Small intestine (tissue), 7 donors: ENCODE data around the gene AMZ1. TPM values are rescaled to one million over a fixed set of nuclear protein-coding genes. Genes with fewer than 3 reads are reported as not detected.
"Not testable (repeated sequence)": the region's sequence is repeated elsewhere in the genome, so short reads cannot be mapped to it uniquely, and the experiment has no call there.

ENCODE experiments used
- DNase-seq, 2 donors: peaks; one replicate each; pipeline versions ENCODE4 v3.0.0 to v3.0.0-alpha.2; 2013
- FAIRE-seq: peaks from 2 replicates; lab custom pipeline; 2012; peaks lifted over from hg19 to GRCh38; lab: Jason Lieb, UNC
- H3K27ac ChIP-seq, 3 donors: one replicate each; pipeline ENCODE4 v1.5.1; 2013; ENCODE audit warnings: low read length in 2 of 3, mild to moderate bottlenecking in 2 of 3, control low read depth in 1 of 3, inconsistent platforms in 1 of 3, low read depth in 1 of 3, moderate library complexity in 1 of 3
- H3K27me3 ChIP-seq, 3 donors: one replicate each; pipeline ENCODE4 v1.6.1; 2013; ENCODE audit warnings: low read length in 3 of 3, inconsistent platforms in 1 of 3; ENCODE audit not compliant: control insufficient read depth in 3 of 3, insufficient read depth in 3 of 3
- H3K36me3 ChIP-seq, 3 donors: one replicate each; pipeline ENCODE4 v1.6.1; 2013; ENCODE audit warnings: low read length in 3 of 3, inconsistent platforms in 1 of 3, low read depth in 1 of 3, mild to moderate bottlenecking in 1 of 3, moderate library complexity in 1 of 3; ENCODE audit not compliant: control insufficient read depth in 3 of 3, insufficient read depth in 2 of 3
- H3K4me1 ChIP-seq, 3 donors: one replicate each; pipeline ENCODE4 v1.6.1; 2013; ENCODE audit warnings: low read length in 2 of 3, inconsistent platforms in 1 of 3, low read depth in 1 of 3, mild to moderate bottlenecking in 1 of 3, moderate library complexity in 1 of 3; ENCODE audit not compliant: control insufficient read depth in 3 of 3, insufficient read depth in 2 of 3
- H3K4me3 ChIP-seq, 3 donors: one replicate each; pipeline ENCODE4 v1.5.1; 2013; ENCODE audit warnings: low read length in 3 of 3, control low read depth in 1 of 3, inconsistent platforms in 1 of 3, low read depth in 1 of 3, mild to moderate bottlenecking in 1 of 3, moderate library complexity in 1 of 3
- H3K9me3 ChIP-seq, 2 donors: one replicate each; pipeline ENCODE4 v1.6.1; 2013; ENCODE audit warnings: low read depth in 1 of 2, low read length in 1 of 2; ENCODE audit not compliant: control insufficient read depth in 2 of 2, insufficient read depth in 1 of 2
- WGBS, 3 donors: extraction: QIAGEN DNeasy Blood & Tissue Kit; methylation state at CpG; one replicate each; pipeline ENCODE4 v1.1.7; 2013; 5-methylcytosine and 5-hydroxymethylcytosine counted together
- polyA plus RNA-seq, 4 donors: library from polyadenylated mRNA; stranded (reverse) in 3 of 4; unstranded in 1 of 4; fragments of 200-250 nt in 3 of 4; fragments of 120-200 nt in 1 of 4; gene quantifications; one replicate each; pipeline versions ENCODE4 v1.2.1 to v1.2.3, GENCODE V29; 2013
- donor health status: healthy with polysubstance abuse.
- donor health status: control.
- donor health status: control.
- donor health status: Bipolar disorder and iron deficiency.
- donor health status: healthy.

AMZ1 gene
- polyA plus RNA-seq, 4 donors = 0.07 to 0.24 TPM; not detected in 2

DNA sequence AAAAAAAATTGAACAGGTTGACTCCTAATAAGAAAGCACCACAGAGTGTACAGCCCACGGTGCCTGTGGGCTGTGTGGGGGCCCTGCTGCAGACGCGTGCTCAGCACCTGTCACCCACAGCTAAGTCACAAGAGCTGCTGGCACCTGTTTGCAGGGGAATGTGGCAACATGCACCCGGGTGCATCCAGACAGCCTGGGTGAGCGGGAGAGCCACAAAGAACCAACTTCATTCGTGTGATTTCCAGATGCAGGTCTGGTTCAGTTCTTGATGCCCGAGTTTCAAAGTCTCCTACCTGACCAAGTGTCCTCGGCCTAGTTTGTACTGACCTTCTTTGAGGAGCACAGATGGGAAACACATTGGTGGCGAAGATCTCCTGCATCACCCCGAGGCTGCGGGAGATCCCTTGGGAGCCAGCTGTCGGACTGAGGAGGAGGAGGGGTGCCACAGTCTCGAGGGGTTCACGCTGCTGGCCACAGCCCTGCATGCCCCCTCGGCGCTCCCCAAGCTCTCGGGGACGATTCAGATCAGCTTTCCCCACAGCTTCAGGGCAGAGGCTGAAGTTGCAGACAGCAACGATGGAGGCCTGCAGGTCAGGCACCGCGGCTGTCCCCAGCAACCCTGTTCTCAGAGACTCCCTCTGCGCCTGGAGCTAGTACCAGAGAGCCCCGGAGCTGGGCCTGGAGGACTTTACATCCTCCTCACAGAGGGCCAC, 35.3 kb downstream of the AMZ1 start:
- Histone ChIP-seq H3K27ac (no peak overlapping the region), H3K4me1 (peaks cover 0 to 3% (median 0%) of the 10 kb centered on the region in 3 donors), H3K4me3 (no peak overlapping the region), H3K9me3 (no peaks in the 10 kb centered on the region), H3K27me3 (no peaks in the 10 kb centered on the region), H3K36me3 (peaks cover 0 to 78% (median 0%) of the 10 kb centered on the region in 3 donors)
- 87 to 90% (median 87%) methylated on average over 23 of the region's 23 CpGs for WGBS, 3 donors
- FAIRE-seq = no peak
- no peak for DNase-seq

DNA sequence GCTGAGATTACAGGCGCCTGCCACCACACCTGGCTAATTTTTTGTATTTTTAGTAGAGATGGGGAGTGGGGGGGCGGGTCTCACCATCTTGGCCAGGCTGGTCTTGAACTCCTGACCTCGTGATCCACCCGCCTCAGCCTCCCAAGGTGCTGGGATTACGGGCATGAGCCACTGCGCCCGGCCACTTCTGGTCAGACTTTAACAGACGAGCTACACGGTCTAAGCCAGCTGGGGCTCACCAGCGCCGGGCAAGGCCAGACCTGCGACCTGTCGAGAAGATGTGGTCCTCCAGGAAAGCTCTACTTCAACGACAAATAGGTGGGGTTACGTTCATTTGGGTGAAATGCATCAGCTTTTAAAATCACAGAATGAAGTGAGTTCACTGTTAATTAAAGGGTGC, 36.0 kb downstream of the AMZ1 start:
- H3K27me3 ChIP-seq, H3K4me1 ChIP-seq, DNase-seq, H3K27ac ChIP-seq, H3K4me3 ChIP-seq, H3K9me3 ChIP-seq, FAIRE-seq: not testable (repeated sequence)
- 95 to 96% (median 95%) methylated on average over 15 of the region's 15 CpGs for WGBS, 3 donors
- peaks cover 0 to 75% (median 0%) of the 10 kb centered on the region in 3 donors for H3K36me3 ChIP-seq

- no peak for DNase-seq
- Histone ChIP-seq H3K27me3 (no peaks in the 10 kb centered on the region), H3K4me3 (no peak overlapping the region), H3K27ac (no peak overlapping the region), H3K36me3 (peaks cover 0 to 78% (median 0%) of the 10 kb centered on the region in 3 donors), H3K4me1 (peaks cover 0 to under 1% (median 0%) of the 10 kb centered on the region in 3 donors), H3K9me3 (no peaks in the 10 kb centered on the region)
- 88 to 97% (median 91%) methylated on average over 31 of the region's 31 CpGs for WGBS, 3 donors
- FAIRE-seq = no peak
These were observed 36.6 kb downstream of the AMZ1 start for GRCh38 chr7:2724453-2725177.

DNA sequence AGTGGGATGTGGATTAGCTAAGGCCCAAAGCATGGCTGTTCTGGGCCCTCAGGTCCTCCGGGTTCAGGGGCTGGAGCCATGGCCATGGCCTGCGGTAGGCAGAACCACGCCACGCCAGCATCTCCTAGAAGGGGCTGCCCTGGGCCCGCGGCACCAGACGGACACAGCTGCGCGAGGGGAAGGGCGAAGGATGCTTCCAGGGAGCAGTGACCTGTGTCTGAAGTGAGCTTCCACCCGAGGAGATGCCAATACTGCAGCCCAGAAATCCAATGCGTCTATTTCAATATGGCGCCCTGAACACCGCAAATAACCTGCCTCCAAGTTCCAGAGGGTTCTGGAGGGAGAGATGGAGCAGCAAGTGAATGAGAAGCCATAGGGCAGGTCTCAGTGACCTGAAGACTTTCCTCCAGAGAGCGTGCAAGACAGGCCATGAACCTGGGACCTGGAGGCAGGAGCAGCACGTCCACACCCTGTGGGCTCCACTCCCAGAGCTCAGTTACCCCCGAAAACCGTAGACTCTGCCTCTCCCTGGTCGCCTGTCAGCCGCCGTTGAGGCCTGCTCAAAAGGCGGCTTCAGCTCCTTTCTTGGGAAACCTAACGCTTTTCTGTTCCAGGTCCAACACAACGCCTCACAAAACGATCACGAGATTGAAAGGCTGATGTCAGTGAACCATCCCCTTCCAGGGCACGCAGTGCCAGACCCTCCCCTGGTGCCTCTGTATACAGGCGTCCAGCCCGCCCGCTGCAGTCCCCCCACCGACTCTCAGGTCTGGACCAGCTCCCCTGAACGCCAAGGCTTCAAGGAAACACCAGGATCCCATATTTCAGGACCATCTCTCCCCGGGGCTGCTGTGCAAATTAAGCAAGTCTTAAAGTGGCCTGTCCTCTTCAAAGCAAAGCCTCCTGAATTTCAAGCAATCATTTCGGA, 37.4 kb downstream of the AMZ1 start:
- Histone ChIP-seq H3K27me3 (no peaks in the 10 kb centered on the region), H3K4me1 (peaks cover 0 to 3% (median 0%) of the 10 kb centered on the region in 3 donors), H3K4me3 (no peak overlapping the region), H3K36me3 (peaks cover 0 to 81% (median 0%) of the 10 kb centered on the region in 3 donors), H3K9me3 (no peaks in the 10 kb centered on the region), H3K27ac (no peak overlapping the region)
- WGBS, 3 donors = 96% methylated on average over 32 to 34 of the region's 34 CpGs
- no peak for DNase-seq
- FAIRE-seq = no peak

GRCh38 chr7:2726316-2727018, 38.5 kb downstream of the AMZ1 start:
- H3K9me3 ChIP-seq = no peaks in the 10 kb centered on the region
- 90 to 91% (median 90%) methylated on average over 18 of the region's 18 CpGs for WGBS, 3 donors
- no peak overlapping the region for H3K27ac ChIP-seq
- no peaks in the 10 kb centered on the region for H3K27me3 ChIP-seq
- no peak for FAIRE-seq
- H3K36me3 ChIP-seq = peaks cover 0 to 81% (median 2%) of the 10 kb centered on the region in 3 donors
- H3K4me1 ChIP-seq = peaks cover 0 to 3% (median 0%) of the 10 kb centered on the region in 3 donors
- no peak overlapping the region for H3K4me3 ChIP-seq
- DNase-seq = no peak

DNA sequence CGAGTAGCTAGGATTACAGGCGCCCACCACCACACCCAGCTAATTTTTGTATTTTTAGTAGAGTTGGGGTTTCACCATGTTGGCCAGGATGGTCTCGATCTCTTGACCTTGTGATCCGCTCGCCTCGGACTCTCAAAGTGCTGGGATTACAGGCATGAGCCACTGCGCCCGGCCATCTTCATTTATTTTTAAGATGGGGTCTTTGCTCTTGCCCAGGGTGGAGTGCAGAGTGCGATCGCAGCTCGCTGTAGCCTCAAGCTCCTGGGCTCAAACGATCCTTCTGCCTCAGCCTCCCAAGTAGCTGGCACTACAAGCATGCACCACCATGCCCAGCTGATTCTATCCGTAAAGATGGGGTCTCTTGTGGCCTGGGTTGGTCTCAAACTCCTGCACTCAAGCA, 39.2 kb downstream of the AMZ1 start:
- FAIRE-seq, H3K27me3 ChIP-seq, H3K27ac ChIP-seq, H3K4me3 ChIP-seq, DNase-seq, H3K4me1 ChIP-seq, H3K9me3 ChIP-seq: not testable (repeated sequence)
- WGBS, 3 donors = 81 to 89% (median 85%) methylated on average over 13 of the region's 13 CpGs
- H3K36me3 ChIP-seq = peaks cover 0 to 79% (median 2%) of the 10 kb centered on the region in 3 donors

DNA sequence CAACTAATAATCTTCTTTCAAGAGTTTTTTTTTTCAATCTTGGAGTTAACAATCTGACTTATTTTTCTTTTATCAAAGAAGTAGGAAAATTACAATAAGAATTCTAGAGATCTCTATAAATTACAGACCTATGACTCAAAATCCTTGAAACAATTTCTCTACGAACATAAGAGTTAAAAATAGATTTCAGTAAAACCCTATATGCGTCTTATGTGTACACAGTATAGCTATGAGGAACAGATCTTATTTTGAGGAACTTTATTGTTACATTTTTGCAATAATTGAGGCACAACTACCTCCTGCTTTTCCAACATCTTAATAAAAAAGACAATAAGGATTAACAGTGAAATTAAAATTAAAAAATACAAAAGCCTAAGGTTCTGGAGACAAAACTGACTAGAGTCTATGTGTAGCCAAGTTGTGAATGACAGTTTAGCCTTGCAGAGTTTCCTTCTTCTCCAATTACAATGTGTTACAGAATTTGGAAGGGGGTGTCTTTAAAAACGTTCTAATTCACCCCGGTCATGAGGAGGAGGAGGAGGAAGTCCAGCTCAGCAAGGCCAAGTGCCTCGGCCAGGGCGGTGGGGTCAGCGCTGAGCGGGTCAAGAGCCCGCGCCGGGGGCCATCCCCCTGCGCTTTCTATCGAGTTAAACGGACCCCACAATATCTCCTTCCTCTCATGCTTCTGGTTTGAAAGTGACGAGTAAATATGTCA, 40.5 kb downstream of the AMZ1 start:
- Histone ChIP-seq H3K27ac (peak overlapping the region in 1 of 3 donors; percentile 57), H3K4me1 (peaks cover 0 to 3% (median 0%) of the 10 kb centered on the region in 3 donors), H3K9me3 (peaks cover 0 to 6% of the 10 kb centered on the region in 2 donors), H3K36me3 (peaks cover 0 to 77% (median 2%) of the 10 kb centered on the region in 3 donors), H3K4me3 (no peak overlapping the region), H3K27me3 (no peaks in the 10 kb centered on the region)
- DNase-seq (no peak), FAIRE-seq (peak; percentile 5)
- WGBS, 3 donors = 63 to 85% (median 82%) methylated on average over 15 of the region's 15 CpGs
